Aorta (tissue), 5 donors: ENCODE data around the gene DOCK11. TPM values are rescaled to one million over a fixed set of nuclear protein-coding genes. Genes with fewer than 3 reads are reported as not detected.
"Not testable (repeated sequence)": the region's sequence is repeated elsewhere in the genome, so short reads cannot be mapped to it uniquely, and the experiment has no call there.

Source experiments
- ATAC-seq: fragments of 200-7000 bp; cut with Tn5 transposase; one replicate; pipeline ENCODE4 v1.9.1; 2022; ENCODE audit warnings: moderate library complexity; ENCODE audit not compliant: low FRiP score
- DNase-seq, 2 donors: peaks; one replicate each; pipeline ENCODE4 v3.0.0-alpha.2; 2020
- H3K27ac ChIP-seq, 2 donors: one replicate each; pipeline ENCODE4 v1.5.1; 2013; ENCODE audit warnings: low read length in 2 of 2, mild to moderate bottlenecking in 2 of 2, moderate library complexity in 2 of 2, control low read depth in 1 of 2, inconsistent platforms in 1 of 2, low read depth in 1 of 2
- H3K27me3 ChIP-seq, 2 donors: one replicate each; pipeline ENCODE4 v1.6.1; 2013; ENCODE audit warnings: control low read depth in 1 of 2, low read length in 1 of 2, mild to moderate bottlenecking in 1 of 2, moderate library complexity in 1 of 2; ENCODE audit not compliant: insufficient read depth in 2 of 2, control insufficient read depth in 1 of 2
- H3K36me3 ChIP-seq, 2 donors: one replicate each; pipeline ENCODE4 v1.6.1; 2013; ENCODE audit warnings: control low read depth in 1 of 2, low read length in 1 of 2, mild to moderate bottlenecking in 1 of 2; ENCODE audit not compliant: insufficient read depth in 2 of 2, control insufficient read depth in 1 of 2
- H3K4me1 ChIP-seq, 2 donors: one replicate each; pipeline ENCODE4 v1.6.1; 2013; ENCODE audit warnings: low read length in 2 of 2, control low read depth in 1 of 2, mild to moderate bottlenecking in 1 of 2, moderate library complexity in 1 of 2; ENCODE audit not compliant: insufficient read depth in 2 of 2, control insufficient read depth in 1 of 2
- H3K4me3 ChIP-seq, 2 donors: one replicate each; pipeline ENCODE4 v1.5.1; 2013; ENCODE audit warnings: low read length in 2 of 2, control low read depth in 1 of 2, mild to moderate bottlenecking in 1 of 2
- H3K9me3 ChIP-seq: one replicate; pipeline ENCODE4 v1.6.1; 2013; ENCODE audit warnings: mild to moderate bottlenecking, low read length; ENCODE audit not compliant: control insufficient read depth
- WGBS, 2 donors: extraction: QIAGEN DNeasy Blood & Tissue Kit; methylation state at CpG; one replicate each; pipeline ENCODE4 v1.1.7; 2013; 5-methylcytosine and 5-hydroxymethylcytosine counted together
- intact Hi-C, 2 donors: fragments of 100-400 bp; cut with DNase I; formaldehyde crosslinking; loops; one replicate each; pipeline versions ENCODE4 v1.14.2 to v1.15.0; 2022
- polyA plus RNA-seq, 2 donors: library from polyadenylated mRNA; stranded (reverse); fragments of 200-250 nt; gene quantifications; one replicate each; pipeline ENCODE4 v1.2.3, GENCODE V29; 2013
- total RNA-seq, 2 donors: library from RNA; stranded (reverse); fragmentation: NEBNext Ultra II Directional; extraction: Animal tissue kit (Norgen Biotek cat#: 25700); gene quantifications; one replicate each; pipeline ENCODE4 v1.2.1, GENCODE V29; 2021
- donor health status: healthy with polysubstance abuse.
- donor health status: Bipolar disorder and iron deficiency.
- donor health status: DM: no; HTN: no; CAD: no.
- donor health status: DM: no; HTN: no; CAD: no.
- donor health status: DM: yes; HTN: yes; CAD: no.

Gene DOCK11
- total and polyA plus RNA-seq, 4 donors = 15.7 to 59.8 (median 39.3) TPM

DNA sequence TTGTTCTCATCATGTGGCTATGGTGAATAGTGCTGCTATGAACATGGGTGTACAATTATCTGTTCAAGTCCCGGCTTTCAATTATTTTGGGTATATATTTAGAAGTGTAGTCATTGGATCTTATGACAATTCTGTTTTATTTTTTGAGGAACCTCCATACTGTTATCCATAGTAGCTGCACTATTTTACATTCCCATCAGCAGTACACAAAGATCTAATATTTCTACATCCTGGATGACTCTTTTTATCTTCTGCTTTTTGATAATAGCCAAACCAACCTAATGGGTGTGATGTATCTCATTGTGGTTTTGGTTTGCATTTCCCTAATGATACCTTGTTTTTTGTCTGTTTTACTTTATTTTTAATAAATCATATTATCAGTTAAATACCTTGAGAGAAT, 218.9 kb downstream of the DOCK11 start:
- no peaks in the 10 kb centered on the region for H3K36me3 ChIP-seq
- H3K27me3 ChIP-seq = no peaks in the 10 kb centered on the region
- no peaks in the 10 kb centered on the region for H3K9me3 ChIP-seq
- intact Hi-C loops = no loop called here
- DNase-seq (no peak), ATAC-seq (no peak)
- 93 to 95% methylated on average over 1 of the region's 1 CpG for WGBS, 2 donors
- H3K27ac ChIP-seq = no peak overlapping the region
- no peak overlapping the region for H3K4me3 ChIP-seq
- no peaks in the 10 kb centered on the region for H3K4me1 ChIP-seq

DNA sequence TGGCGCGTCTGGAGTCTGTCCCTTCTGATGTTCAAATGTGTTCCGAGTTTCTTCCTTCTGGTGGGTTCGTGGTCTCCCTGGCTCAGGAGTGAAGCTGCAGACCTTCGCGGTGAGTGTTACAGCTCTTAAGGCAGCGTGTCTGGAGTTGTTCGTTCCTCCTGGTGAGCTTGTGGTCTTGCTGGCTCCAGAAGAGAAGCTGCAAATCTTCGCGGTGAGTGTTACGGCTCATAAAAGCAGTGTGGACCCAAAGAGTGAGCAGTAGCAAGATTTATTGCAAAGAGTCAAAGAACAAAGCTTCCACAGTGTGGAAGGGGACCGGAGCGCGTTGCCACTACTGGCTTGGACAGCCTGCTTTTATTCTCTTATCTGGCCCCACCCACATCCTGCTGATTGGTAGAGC, 220.3 kb downstream of the DOCK11 start:
- intact Hi-C loops = not testable (repeated sequence)

DNA sequence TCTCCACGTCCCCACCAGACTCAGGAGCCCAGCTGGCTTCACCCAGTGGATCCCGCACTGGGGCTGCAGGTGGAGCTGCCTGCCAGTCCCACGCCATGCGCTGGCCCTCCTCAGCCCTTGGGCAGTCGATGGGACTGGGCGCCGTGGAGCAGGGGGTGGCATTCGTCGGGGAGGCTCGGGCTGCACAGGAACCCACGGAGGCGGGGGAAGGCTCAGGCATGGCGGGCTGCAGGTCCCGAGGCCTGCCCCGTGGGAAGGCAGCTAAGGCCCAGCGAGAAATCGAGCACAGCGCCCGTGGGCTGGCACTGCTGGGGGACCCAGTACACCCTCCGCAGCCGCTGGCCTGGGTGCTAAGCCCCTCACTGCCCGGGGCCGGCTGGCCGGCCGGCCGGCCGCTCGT, 221.2 kb downstream of the DOCK11 start:
- H3K36me3 ChIP-seq, ATAC-seq, H3K27me3 ChIP-seq, H3K27ac ChIP-seq, H3K4me3 ChIP-seq, DNase-seq, intact Hi-C loops, H3K4me1 ChIP-seq, H3K9me3 ChIP-seq: not testable (repeated sequence)
- 91 to 96% methylated on average over 25 to 28 of the region's 28 CpGs for WGBS, 2 donors

More for the DNA sequence above, 220.3 kb downstream of the DOCK11 start:
- DNase-seq, H3K9me3 ChIP-seq, H3K36me3 ChIP-seq, H3K4me3 ChIP-seq, ATAC-seq, H3K4me1 ChIP-seq, H3K27me3 ChIP-seq, H3K27ac ChIP-seq: not testable (repeated sequence)
- 84 to 91% methylated on average over 14 of the region's 14 CpGs for WGBS, 2 donors

DNA sequence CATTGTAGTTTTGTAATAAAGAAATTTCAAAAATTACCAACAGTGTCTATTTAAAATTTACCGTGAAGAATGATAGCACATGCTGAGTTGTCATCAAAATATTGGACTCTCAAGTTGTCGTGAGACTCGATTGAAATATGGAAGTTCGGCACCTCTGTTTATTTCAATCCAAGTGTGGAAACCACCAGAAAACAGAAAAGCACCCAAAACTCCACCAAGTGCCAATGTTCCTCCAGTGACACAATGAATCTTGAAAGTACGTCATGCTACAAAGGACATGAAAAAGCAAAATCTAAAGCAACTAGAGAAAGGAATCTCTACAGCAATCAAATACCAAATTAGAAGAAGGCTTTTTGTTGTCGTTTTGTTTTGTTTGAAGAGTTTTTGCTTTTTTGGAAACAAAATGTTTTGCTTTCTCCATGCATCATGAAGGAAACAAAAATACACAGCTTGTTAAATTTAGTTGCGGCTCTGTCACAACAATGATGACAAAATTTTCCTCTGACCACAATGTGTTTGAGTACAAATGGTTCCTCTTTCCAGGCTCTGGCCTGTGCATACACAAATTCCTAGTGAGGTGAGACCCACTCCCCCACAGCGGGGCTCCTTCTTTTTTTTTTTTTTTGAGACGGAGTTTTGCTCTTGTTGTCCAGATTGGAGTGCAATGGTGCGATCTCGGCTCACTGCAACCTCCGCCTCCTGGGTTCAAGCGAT, 222.2 kb downstream of the DOCK11 start:
- no peak for ATAC-seq

DNA sequence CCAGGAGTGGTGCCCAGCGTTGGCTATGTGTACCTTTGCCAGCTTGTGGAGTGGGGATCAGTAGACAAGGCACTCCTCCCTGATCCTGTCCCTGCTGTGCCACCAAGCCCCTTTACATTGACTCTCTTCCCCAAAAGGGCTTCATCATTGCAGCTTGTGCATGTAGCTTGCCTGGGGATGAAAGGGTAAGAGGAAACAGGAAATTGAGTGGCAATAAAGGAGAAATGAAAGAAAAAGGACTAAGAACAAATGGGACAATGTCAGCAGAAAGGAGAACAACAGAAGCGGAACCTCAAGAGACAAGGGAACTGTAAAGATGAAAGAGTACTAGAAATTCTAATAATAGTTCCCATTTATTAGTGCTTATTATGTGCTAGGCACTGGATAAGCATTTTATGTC, 223.1 kb downstream of the DOCK11 start:
- no peak for DNase-seq
- Histone ChIP-seq H3K27me3 (no peaks in the 10 kb centered on the region), H3K9me3 (no peaks in the 10 kb centered on the region), H3K36me3 (no peaks in the 10 kb centered on the region), H3K27ac (no peak overlapping the region), H3K4me3 (no peak overlapping the region), H3K4me1 (no peaks in the 10 kb centered on the region)
- ATAC-seq = no peak
- WGBS, 2 donors = 52 to 78% methylated on average over 2 of the region's 2 CpGs
- intact Hi-C loops = no loop called here

More for the DNA sequence above, 222.2 kb downstream of the DOCK11 start:
- WGBS, 2 donors = 91 to 93% methylated on average over 13 of the region's 13 CpGs
- Histone ChIP-seq H3K4me1 (no peaks in the 10 kb centered on the region), H3K27ac (no peak overlapping the region), H3K9me3 (no peaks in the 10 kb centered on the region), H3K36me3 (no peaks in the 10 kb centered on the region), H3K27me3 (no peaks in the 10 kb centered on the region), H3K4me3 (no peak overlapping the region)
- intact Hi-C loops = no loop called here
- DNase-seq = no peak

- H3K4me1 ChIP-seq = no peaks in the 10 kb centered on the region
- no peak overlapping the region for H3K4me3 ChIP-seq
- ATAC-seq (no peak), DNase-seq (no peak)
- intact Hi-C loops = no loop called here
- 70 to 89% methylated on average over 3 of the region's 3 CpGs for WGBS, 2 donors
- H3K27ac ChIP-seq = no peak overlapping the region
- no peaks in the 10 kb centered on the region for H3K9me3 ChIP-seq
- no peaks in the 10 kb centered on the region for H3K36me3 ChIP-seq
- H3K27me3 ChIP-seq = no peaks in the 10 kb centered on the region
Observed at GRCh38 chrX:118720058-118720707, 224.6 kb downstream of the DOCK11 start.

DNA sequence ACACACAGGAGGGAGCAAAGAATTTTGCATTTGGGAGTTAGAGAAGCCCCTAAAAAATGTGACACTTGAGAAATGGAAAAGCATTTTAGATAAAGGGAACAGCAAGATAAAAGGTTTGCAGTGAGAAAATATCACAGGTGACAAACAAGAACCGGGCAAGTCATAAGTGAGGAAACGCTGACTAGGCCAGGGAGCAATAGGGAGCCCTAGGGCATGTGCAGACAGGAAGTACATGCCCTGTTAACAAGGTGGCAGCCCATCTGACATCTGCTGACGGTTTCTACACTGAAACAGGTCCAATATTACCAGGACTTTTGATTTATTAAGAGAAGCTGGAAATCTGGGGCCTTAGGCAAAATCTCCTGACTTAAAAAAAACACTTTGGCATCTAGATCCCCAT, 227.8 kb downstream of the DOCK11 start:
- no peak overlapping the region for H3K4me3 ChIP-seq
- no peaks in the 10 kb centered on the region for H3K27me3 ChIP-seq
- ATAC-seq (no peak), DNase-seq (no peak)
- WGBS, 2 donors = 58 to 96% methylated on average over 3 of the region's 3 CpGs
- H3K4me1 ChIP-seq = peaks cover 0 to 2% of the 10 kb centered on the region in 2 donors
- intact Hi-C loops = no loop called here
- no peaks in the 10 kb centered on the region for H3K9me3 ChIP-seq
- H3K27ac ChIP-seq = no peak overlapping the region
- H3K36me3 ChIP-seq = no peaks in the 10 kb centered on the region

GRCh38 chrX:118724365-118724764, 228.8 kb downstream of the DOCK11 start:
- 82 to 94% methylated on average over 5 of the region's 5 CpGs for WGBS, 2 donors
- no peaks in the 10 kb centered on the region for H3K36me3 ChIP-seq
- no peak overlapping the region for H3K4me3 ChIP-seq
- no peaks in the 10 kb centered on the region for H3K9me3 ChIP-seq
- H3K27ac ChIP-seq = no peak overlapping the region
- intact Hi-C loops = no loop called here
- H3K27me3 ChIP-seq = no peaks in the 10 kb centered on the region
- ATAC-seq (no peak), DNase-seq (no peak)
- H3K4me1 ChIP-seq = peaks cover 0 to 2% of the 10 kb centered on the region in 2 donors

DNA sequence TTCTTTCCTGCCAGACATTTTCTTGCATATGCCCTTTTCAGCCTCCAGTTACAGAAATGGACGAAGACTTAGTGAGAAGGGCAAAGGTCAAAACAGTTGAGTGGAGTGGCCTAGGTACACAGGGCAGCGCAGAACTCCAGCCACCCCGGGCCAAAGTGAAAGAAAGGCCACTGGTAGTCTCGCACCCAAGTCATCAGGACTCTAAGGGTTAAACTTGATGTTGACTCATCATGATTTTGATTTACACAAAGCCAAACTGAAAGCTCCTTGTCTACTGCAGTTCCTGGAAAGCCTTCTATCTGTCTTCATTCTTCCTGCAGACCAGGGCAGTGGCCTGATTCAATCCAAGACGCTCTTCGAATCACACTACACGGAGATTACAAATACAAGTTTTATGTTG, 229.2 kb downstream of the DOCK11 start:
- Histone ChIP-seq H3K9me3 (no peaks in the 10 kb centered on the region), H3K27me3 (no peaks in the 10 kb centered on the region), H3K36me3 (no peaks in the 10 kb centered on the region), H3K4me3 (no peak overlapping the region), H3K27ac (no peak overlapping the region), H3K4me1 (peaks cover 0 to 2% of the 10 kb centered on the region in 2 donors)
- no peak for DNase-seq
- no peak for ATAC-seq
- intact Hi-C loops = no loop called here
- 66 to 71% methylated on average over 7 of the region's 7 CpGs for WGBS, 2 donors
